PC-9 (cell line): Measurements from ENCODE around the gene ALG5.

Experiments
- CTCF ChIP-seq: fragments of 200-600 bp; sonication (generic); conservative IDR thresholded peaks from 2 replicates; pipeline ENCODE4 v1.6.1; 2017; ENCODE audit warnings: mixed run types, antibody characterized with exemption, mild to moderate bottlenecking, moderate library complexity
- EZH2 ChIP-seq: fragments of 200-600 bp; sonication (generic); IDR thresholded peaks from 2 replicates; pipeline ENCODE4 v1.8.0; 2017; ENCODE audit warnings: antibody characterized with exemption, low read depth

GRCh38 chr13:36920616-36921185 is 78.4 kb downstream of the ALG5 start:
- TF ChIP-seq EZH2 (no peak), CTCF (no peak)
